ENCODE data around the gene CDX1.

CDX1 gene

GRCh38 chr5:150166650-150167511 is at the start of gene CDX1:
CDX1 (plus strand) TSS chr5:150166778; CDS start chr5:150166877, 99 bp downstream.
- DNase-seq (ENCODE audit: low spot score in 2 of 2): no peak
- Histone ChIP-seq H3K9me3 (no peaks in the 10 kb centered on the region), H3K36me3 (replicated peaks) (no peaks in the 10 kb centered on the region), H3K4me1 (no peaks in the 10 kb centered on the region), H3K27me3 (ENCODE audit: low read depth) (no peaks in the 10 kb centered on the region), H3K4me3 (no peak within 1 kb of the TSS)
- in situ Hi-C loops (cut with MboI; ENCODE audit: low sequenced_read_pairs): no loop called here

- Histone ChIP-seq H3K4me3 (no peak overlapping the region), H3K27me3 (ENCODE audit: low read depth) (no peaks in the 10 kb centered on the region), H3K36me3 (replicated peaks) (no peaks in the 10 kb centered on the region), H3K4me1 (peaks cover under 1% of the 10 kb centered on the region), H3K9me3 (no peaks in the 10 kb centered on the region)
- peak in 1 of 2 experiments; percentile 2 for DNase-seq (ENCODE audit: low spot score in 2 of 2)
- in situ Hi-C loops (cut with MboI; ENCODE audit: low sequenced_read_pairs): no loop called here
Measured at GRCh38 chr5:150117945-150118560, 48.5 kb upstream of the CDX1 start.

DNA sequence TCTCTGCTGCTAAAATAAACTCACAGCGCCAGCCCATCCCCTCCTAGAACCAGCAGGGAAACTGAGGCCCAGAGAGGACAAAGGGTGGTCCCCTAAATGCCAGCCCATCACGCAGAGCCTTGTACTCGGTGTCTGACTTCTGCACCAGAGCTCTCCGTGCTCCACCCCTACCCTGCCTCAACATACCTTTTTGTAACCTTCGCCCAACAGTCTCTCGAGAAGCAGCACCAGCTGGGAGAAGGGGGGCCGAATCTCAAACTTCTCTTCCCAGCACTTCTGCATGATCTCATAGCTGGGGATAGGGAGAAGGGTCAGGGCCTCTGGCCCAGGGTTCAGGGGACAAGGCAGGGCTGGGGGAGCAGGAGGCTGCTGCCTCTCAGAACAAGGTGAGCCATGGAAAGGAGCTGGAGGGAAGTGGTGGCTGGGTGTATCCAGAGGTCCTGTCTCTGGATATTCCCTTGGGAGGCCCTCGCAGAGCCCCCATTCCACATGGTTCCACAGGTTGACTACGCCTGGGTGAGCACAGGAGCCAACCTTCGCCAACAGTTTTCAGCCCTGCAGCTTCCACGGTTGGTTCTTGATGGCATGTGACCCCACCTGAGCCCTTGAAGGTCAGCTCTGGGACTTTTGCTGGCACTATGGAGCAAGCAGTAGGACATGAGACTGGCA is 47.9 kb upstream of the CDX1 start:
- in situ Hi-C loops (cut with MboI; ENCODE audit: low sequenced_read_pairs): no loop called here
- Histone ChIP-seq H3K9me3 (no peaks in the 10 kb centered on the region), H3K4me3 (no peak overlapping the region), H3K27me3 (ENCODE audit: low read depth) (no peaks in the 10 kb centered on the region), H3K4me1 (no peaks in the 10 kb centered on the region), H3K36me3 (replicated peaks) (no peaks in the 10 kb centered on the region)
- peak in 1 of 2 experiments; percentile 4 for DNase-seq (ENCODE audit: low spot score in 2 of 2)

DNA sequence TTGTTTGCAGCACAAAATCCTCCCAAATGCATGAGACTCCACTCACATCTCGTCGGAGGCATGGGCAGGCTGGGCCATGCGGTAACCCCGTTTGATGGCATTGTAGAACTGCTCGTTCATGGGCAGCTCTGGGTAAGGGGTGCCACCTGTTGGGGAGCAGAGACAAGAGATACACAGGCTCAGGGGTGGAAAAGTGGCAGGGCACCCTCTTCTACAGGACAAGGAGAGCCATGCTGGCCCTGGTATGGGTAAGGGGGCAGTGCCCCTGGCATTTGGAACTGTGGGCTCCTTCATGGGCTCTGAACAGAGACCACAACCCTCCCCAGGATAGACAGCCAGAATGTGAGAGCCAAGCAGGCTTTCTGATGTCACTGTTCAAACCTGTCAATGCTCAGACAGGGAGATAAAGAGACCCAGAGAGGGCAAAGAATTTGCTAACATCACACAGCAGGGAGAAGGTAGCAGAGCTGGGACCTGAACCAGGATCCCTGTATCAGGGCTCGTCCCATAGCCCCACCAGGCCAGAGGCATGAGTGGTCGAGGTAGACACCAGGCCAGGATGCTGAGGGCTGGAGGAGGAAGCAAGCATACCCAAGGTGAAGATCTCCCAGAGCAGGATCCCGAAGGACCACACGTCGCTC is 47.0 kb upstream of the CDX1 start:
- no peaks in the 10 kb centered on the region for H3K36me3 ChIP-seq (replicated peaks)

GRCh38 chr5:150120062-150120441 is 46.5 kb upstream of the CDX1 start:
- in situ Hi-C loops (cut with MboI; ENCODE audit: low sequenced_read_pairs): loop anchor here (10.0 kb wide), 1 partner anchor 315 kb away; no protein-coding TSS in a partner anchor
- DNase-seq (ENCODE audit: low spot score in 2 of 2): no peak
- H3K36me3 ChIP-seq (replicated peaks): no peaks in the 10 kb centered on the region
- H3K9me3 ChIP-seq: no peaks in the 10 kb centered on the region
- no peak overlapping the region for H3K4me3 ChIP-seq
- H3K27me3 ChIP-seq (ENCODE audit: low read depth): no peaks in the 10 kb centered on the region
- H3K4me1 ChIP-seq: no peaks in the 10 kb centered on the region

More for the DNA sequence above, 47.0 kb upstream of the CDX1 start:
- H3K4me1 ChIP-seq: no peaks in the 10 kb centered on the region
- H3K27me3 ChIP-seq (ENCODE audit: low read depth): no peaks in the 10 kb centered on the region
- H3K9me3 ChIP-seq: no peaks in the 10 kb centered on the region
- no peak overlapping the region for H3K4me3 ChIP-seq
- DNase-seq (ENCODE audit: low spot score in 2 of 2): peak in 1 of 2 experiments; percentile 4
- in situ Hi-C loops (cut with MboI; ENCODE audit: low sequenced_read_pairs): loop anchor here (10.0 kb wide), 1 partner anchor 315 kb away; no protein-coding TSS in a partner anchor

DNA sequence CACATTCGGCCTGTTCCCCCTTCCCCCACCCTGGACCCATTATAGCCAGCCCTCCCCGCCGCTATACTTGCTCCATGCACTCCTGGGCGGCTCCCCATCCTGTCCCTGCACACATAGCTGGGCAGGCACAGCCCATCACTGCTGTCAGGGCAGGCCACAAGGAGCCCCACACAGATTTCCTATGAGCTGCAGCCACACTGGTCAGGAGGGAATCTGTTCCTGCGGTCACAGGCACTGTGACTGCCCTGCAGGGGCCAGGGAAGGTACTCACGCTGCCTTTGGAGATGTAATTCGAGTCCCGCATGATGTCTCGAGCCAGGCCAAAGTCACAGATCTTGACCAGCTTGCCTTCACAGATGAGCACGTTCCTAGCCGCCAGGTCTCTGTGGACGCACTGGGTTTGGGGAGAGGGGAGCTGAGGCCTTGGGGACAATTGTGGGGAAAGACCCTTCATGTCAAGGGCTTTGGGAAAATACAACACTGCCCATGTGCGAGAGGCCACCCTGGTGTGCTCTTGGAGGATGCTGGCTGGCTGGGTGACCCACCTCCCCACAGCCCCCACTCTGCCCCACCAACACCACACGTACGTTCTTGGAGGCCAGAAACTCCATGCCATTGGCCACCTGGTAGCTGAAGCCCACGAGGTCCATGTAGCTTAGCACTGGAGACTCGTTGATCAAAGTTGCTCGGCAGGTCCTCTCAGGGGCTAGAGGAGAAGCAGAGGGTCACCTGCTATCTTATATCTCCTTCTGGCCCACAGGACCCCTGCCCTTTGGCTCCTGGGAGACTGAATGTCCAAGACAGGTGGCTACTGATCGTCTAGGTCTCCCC is 45.7 kb upstream of the CDX1 start:
- DNase-seq (ENCODE audit: low spot score in 2 of 2): no peak
- no peaks in the 10 kb centered on the region for H3K36me3 ChIP-seq (replicated peaks)

DNA sequence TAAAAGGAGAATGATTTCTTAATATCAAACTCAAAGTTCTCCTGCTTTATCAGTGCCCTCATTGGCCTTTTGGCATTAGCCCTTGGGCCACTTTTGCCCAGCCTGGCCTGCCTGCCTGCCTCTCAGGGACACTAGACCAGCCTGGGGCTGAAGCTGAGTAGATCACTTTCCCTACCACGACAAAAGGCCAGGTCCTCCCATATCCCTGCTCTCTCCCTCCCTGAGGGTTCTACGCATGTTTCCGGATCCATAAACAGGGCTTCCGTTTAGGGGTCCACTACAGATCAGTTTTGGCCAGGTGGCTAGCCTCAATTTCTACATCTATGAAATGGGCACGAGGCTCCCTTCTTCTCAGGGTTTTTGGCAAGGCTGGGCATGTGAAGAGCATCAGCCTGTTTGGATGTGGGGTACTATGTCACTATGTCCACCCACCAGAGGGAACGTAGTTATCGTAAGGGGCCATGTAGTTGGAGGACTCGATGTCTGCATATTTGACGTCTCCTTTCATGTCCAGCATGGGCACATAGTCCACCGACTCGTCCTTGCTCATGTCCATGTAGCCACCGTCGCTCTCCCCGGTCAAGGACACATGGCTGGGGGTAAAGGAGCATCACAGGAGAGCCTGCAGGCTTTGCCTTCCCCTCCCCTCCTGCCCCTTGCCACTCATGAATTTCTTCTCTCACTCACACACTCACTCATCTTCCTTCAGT is 45.0 kb upstream of the CDX1 start:
- Histone ChIP-seq H3K36me3 (replicated peaks) (no peaks in the 10 kb centered on the region), H3K27me3 (ENCODE audit: low read depth) (no peaks in the 10 kb centered on the region), H3K9me3 (no peaks in the 10 kb centered on the region), H3K4me1 (no peaks in the 10 kb centered on the region), H3K4me3 (no peak overlapping the region)
- in situ Hi-C loops (cut with MboI; ENCODE audit: low sequenced_read_pairs): loop anchor here (10.0 kb wide), 1 partner anchor 313 kb away; no protein-coding TSS in a partner anchor
- DNase-seq (ENCODE audit: low spot score in 2 of 2): no peak

More for the DNA sequence above, 45.7 kb upstream of the CDX1 start:
- Histone ChIP-seq H3K27me3 (ENCODE audit: low read depth) (no peaks in the 10 kb centered on the region), H3K4me3 (no peak overlapping the region), H3K4me1 (no peaks in the 10 kb centered on the region), H3K9me3 (no peaks in the 10 kb centered on the region)
- in situ Hi-C loops (cut with MboI; ENCODE audit: low sequenced_read_pairs): loop anchor here (10.0 kb wide), 1 partner anchor 314 kb away; no protein-coding TSS in a partner anchor

DNA sequence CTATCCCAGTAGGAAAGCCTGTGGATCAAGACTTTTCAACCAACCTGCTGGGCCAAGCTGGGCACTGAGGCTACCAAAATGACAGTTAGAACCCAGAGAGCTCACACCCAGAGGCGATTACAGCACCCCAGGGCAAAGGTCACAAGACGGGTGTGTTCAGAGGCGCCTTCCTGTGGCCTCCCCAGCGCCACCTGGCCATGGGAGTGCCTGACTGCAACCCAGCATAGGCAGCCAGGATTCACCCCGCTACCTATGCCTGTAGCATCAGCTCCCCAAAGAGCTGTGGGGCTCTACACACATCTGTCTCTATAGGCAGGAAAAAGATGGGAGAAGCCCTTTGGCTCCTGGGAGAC is 44.4 kb upstream of the CDX1 start:
- no peak for DNase-seq (ENCODE audit: low spot score in 2 of 2)
- in situ Hi-C loops (cut with MboI; ENCODE audit: low sequenced_read_pairs): loop anchor here (10.0 kb wide), 1 partner anchor 313 kb away; no protein-coding TSS in a partner anchor
- H3K27me3 ChIP-seq (ENCODE audit: low read depth): no peaks in the 10 kb centered on the region
- no peaks in the 10 kb centered on the region for H3K9me3 ChIP-seq
- H3K4me3 ChIP-seq: no peak overlapping the region
- H3K36me3 ChIP-seq (replicated peaks): no peaks in the 10 kb centered on the region
- H3K4me1 ChIP-seq: no peaks in the 10 kb centered on the region

DNA sequence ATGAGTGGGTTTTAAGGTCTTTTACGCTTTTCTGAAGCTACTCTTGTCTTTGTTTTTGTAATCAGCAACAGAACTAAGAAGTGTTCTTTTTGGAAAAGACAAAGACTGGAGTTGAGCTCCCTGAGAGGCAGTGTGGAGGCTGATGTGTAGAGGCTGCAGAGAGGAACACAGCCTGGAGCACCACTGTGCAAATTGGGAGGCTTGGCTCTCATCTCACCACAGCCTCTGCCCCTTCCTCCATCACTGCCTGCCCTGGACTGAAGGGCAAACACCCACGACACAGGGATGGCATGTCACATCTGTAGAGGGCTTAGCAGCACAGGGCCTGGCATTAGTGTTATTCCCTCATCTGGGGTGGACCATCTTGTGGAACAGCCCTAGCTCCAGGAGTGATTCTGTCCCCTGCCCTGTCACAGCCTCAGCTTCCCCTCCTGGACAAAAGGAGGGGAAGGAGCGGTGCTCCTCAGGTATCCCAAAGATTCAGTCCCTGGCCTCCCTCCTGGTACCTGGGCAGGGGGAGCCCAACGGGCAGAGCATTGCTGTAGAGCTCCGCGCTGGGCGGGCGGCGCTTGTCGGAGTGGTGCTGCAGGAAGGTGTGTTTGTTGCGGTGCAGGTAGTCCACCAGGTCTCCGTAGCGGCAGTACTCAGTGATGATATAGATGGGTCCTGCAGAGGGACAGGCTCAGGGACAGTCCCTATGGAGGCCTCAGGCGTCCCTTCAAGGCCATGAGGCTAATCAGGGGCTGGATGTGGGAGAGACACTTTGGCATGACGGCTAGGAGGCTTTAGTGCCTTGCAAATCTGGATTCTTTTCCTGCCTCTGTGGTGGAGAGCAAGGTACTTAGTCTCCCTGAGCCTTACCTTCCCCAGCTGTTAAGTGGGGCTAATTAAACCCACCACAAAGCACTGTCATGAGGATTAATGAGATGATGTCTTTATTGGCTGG is 43.8 kb upstream of the CDX1 start:
- in situ Hi-C loops (cut with MboI; ENCODE audit: low sequenced_read_pairs): loop anchor here (10.0 kb wide), 1 partner anchor 312 kb away; no protein-coding TSS in a partner anchor
- H3K36me3 ChIP-seq (replicated peaks): no peaks in the 10 kb centered on the region
- no peak for DNase-seq (ENCODE audit: low spot score in 2 of 2)
- no peaks in the 10 kb centered on the region for H3K27me3 ChIP-seq (ENCODE audit: low read depth)
- no peaks in the 10 kb centered on the region for H3K9me3 ChIP-seq
- no peak overlapping the region for H3K4me3 ChIP-seq
- no peaks in the 10 kb centered on the region for H3K4me1 ChIP-seq

DNA sequence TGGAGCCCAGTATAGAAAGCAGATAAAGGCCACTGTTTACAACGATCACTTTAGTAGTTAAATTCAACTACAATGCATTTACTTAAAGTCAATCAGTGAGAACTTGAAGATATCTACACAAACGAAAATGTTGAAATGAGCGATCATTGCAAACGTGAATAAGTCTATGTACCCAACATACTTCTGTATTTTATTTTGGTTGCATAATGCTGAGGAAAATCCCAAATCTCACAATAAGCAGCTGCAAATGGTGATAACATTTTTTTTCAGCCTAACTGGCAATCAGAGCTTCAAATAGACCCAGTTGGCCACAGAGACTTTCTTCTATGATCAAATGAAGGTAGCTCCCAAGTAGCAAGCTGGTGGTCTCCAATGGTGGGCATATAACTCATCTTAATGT is 43.0 kb upstream of the CDX1 start:
- DNase-seq (ENCODE audit: low spot score in 2 of 2): no peak
- in situ Hi-C loops (cut with MboI; ENCODE audit: low sequenced_read_pairs): loop anchor here (10.0 kb wide), 1 partner anchor 311 kb away; no protein-coding TSS in a partner anchor
- H3K36me3 ChIP-seq (replicated peaks): no peaks in the 10 kb centered on the region
- H3K9me3 ChIP-seq: no peaks in the 10 kb centered on the region
- no peak overlapping the region for H3K4me3 ChIP-seq
- H3K27me3 ChIP-seq (ENCODE audit: low read depth): no peaks in the 10 kb centered on the region
- no peaks in the 10 kb centered on the region for H3K4me1 ChIP-seq

- H3K9me3 ChIP-seq: no peaks in the 10 kb centered on the region
- H3K4me1 ChIP-seq: no peaks in the 10 kb centered on the region
- no peaks in the 10 kb centered on the region for H3K36me3 ChIP-seq (replicated peaks)
- in situ Hi-C loops (cut with MboI; ENCODE audit: low sequenced_read_pairs): loop anchor here (10.0 kb wide), 1 partner anchor 311 kb away; no protein-coding TSS in a partner anchor
- H3K4me3 ChIP-seq: no peak overlapping the region
- DNase-seq (ENCODE audit: low spot score in 2 of 2): no peak
- H3K27me3 ChIP-seq (ENCODE audit: low read depth): no peaks in the 10 kb centered on the region
Measured at GRCh38 chr5:150124111-150124557, 42.4 kb upstream of the CDX1 start.

Data from HAP-1 (cell line).